Ascending aorta (tissue), 2 donors: ENCODE measurements around the gene DMRTC2. TPM values are rescaled to one million over a fixed set of nuclear protein-coding genes. Genes with fewer than 3 reads are reported as not detected.
A peak's percentile ranks its signal among the peaks of the same experiment; 100 is the strongest.

Experiments
- DNase-seq, 2 donors: peaks; one replicate each; pipeline ENCODE4 v3.0.0-alpha.2; 2019; ENCODE audit warnings: low spot score in 2 of 2
- H3K27ac ChIP-seq, 2 donors: fragments of 200-600 bp; sonication (generic); one replicate each; pipeline ENCODE4 v1.5.1; 2016 to 2017; ENCODE audit warnings: mild to moderate bottlenecking in 1 of 2
- H3K27me3 ChIP-seq: fragments of 200-600 bp; sonication (generic); one replicate; pipeline ENCODE4 v1.5.1; 2017
- H3K36me3 ChIP-seq, 2 donors: fragments of 200-600 bp; sonication (generic); one replicate each; pipeline ENCODE4 v1.5.1; 2016
- H3K4me1 ChIP-seq, 2 donors: fragments of 200-600 bp; sonication (generic); one replicate each; pipeline ENCODE4 v1.5.1; 2016 to 2017; ENCODE audit warnings: mild to moderate bottlenecking in 1 of 2
- H3K4me3 ChIP-seq, 2 donors: fragments of 200-600 bp; sonication (generic); one replicate each; pipeline ENCODE4 v1.5.1; 2016 to 2017; ENCODE audit warnings: mild to moderate bottlenecking in 1 of 2
- H3K9me3 ChIP-seq, 2 donors: fragments of 200-600 bp; sonication (generic); one replicate each; pipeline ENCODE4 v1.5.1; 2016
- intact Hi-C: fragments of 100-400 bp; cut with DNase I; formaldehyde crosslinking; loops from one replicate; pipeline ENCODE4 v1.15.1; 2023
- total RNA-seq: library from RNA; depleted of rRNA; stranded (reverse); fragments of >200 nt; gene quantifications from one replicate; pipeline ENCODE4 v1.1.0, GENCODE V29; 2016
- TF ChIP-seq, protein P1 (sequence below), 3 experiments: fragments of 200-600 bp in 2 of 3; fragments of 450-650 bp in 1 of 3; sonication (generic) in 2 of 3; IDR thresholded peaks; one replicate each; pipeline ENCODE4 v1.5.1; 2016 to 2019; ENCODE audit warnings: antibody characterized with exemption in 3 of 3, mild to moderate bottlenecking in 1 of 3, moderate library complexity in 1 of 3

DMRTC2 gene
- total RNA-seq = not detected

DNA sequence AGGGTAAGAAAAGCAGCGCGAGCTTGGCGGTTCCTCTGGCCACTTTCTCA is at the start of gene DMRTC2:
DMRTC2 (plus strand) TSS at position 42 of the 50 bp plus-strand sequence. CDS start 2,387 bp downstream, outside the sequence.
- Histone ChIP-seq H3K4me1 (no peaks in the 10 kb centered on the region), H3K36me3 (no peaks in the 10 kb centered on the region), H3K27me3 (no peaks in the 10 kb centered on the region), H3K9me3 (no peaks in the 10 kb centered on the region), H3K4me3 (no peak within 1 kb of the TSS), H3K27ac (no peak within 1 kb of the TSS)
- intact Hi-C loops = no loop called here
- TF ChIP-seq, protein P1, sequence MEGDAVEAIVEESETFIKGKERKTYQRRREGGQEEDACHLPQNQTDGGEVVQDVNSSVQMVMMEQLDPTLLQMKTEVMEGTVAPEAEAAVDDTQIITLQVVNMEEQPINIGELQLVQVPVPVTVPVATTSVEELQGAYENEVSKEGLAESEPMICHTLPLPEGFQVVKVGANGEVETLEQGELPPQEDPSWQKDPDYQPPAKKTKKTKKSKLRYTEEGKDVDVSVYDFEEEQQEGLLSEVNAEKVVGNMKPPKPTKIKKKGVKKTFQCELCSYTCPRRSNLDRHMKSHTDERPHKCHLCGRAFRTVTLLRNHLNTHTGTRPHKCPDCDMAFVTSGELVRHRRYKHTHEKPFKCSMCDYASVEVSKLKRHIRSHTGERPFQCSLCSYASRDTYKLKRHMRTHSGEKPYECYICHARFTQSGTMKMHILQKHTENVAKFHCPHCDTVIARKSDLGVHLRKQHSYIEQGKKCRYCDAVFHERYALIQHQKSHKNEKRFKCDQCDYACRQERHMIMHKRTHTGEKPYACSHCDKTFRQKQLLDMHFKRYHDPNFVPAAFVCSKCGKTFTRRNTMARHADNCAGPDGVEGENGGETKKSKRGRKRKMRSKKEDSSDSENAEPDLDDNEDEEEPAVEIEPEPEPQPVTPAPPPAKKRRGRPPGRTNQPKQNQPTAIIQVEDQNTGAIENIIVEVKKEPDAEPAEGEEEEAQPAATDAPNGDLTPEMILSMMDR (IDR thresholded peaks at IDR 0.05) = no peak
- no peak for DNase-seq

DNA sequence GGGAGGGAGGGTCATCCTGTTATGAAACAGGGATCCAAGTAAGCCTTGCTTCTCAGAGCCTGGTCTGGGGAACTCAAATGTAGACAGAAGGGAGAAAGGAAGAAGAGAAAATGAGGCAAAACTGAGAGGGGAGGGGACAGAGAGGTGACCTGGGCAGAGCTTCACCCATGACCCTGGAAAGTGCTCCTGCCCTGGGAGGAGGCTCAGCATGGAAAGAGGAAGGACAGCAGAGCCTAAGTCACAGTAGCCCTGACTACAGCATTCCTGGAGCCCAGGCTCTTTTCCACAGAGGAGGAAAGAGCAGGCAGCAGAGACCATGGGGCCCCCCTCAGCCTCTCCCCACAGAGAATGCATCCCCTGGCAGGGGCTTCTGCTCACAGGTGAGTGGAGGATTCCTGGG is 48.5 kb upstream of the DMRTC2 start, which contains the start of gene CEACAM3:
CEACAM3 (plus strand) TSS at position 226 of the 400 bp plus-strand sequence; CDS start at position 317, 91 bp downstream.
- H3K36me3 ChIP-seq = no peaks in the 10 kb centered on the region
- H3K9me3 ChIP-seq = peaks cover 0 to 5% of the 10 kb centered on the region in 2 donors
- intact Hi-C loops = no loop called here
- no peak for DNase-seq
- H3K27me3 ChIP-seq = no peaks in the 10 kb centered on the region
- H3K27ac ChIP-seq = no peak within 1 kb of the TSS
- H3K4me1 ChIP-seq = no peaks in the 10 kb centered on the region
- H3K4me3 ChIP-seq = no peak within 1 kb of the TSS
- TF ChIP-seq, protein P1 (IDR thresholded peaks at IDR 0.05) = no peak

DNA sequence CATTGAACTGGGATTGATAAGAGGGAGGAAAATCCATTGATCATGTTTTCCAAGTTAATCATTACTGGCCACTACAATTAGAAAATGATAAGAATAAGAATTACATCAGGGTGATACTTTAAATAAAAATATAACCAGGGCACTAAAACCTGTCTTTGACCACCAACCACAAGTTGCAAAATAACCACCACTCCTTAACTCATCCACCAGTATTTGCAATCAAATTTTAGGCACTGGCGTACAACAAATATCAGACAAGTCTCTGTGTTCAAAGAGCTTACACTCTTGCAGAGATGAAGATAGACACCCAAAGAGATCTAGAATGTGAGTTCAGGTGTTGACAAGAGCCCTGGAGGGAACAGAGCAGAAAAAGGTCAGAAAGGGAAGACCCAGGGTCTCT is 47.9 kb upstream of the DMRTC2 start:
- H3K36me3 ChIP-seq = no peaks in the 10 kb centered on the region
- intact Hi-C loops = no loop called here
- no peak overlapping the region for H3K27ac ChIP-seq
- no peaks in the 10 kb centered on the region for H3K4me1 ChIP-seq
- H3K27me3 ChIP-seq = no peaks in the 10 kb centered on the region
- peaks cover 0 to 5% of the 10 kb centered on the region in 2 donors for H3K9me3 ChIP-seq
- H3K4me3 ChIP-seq = no peak overlapping the region
- DNase-seq = no peak
- TF ChIP-seq, protein P1 (IDR thresholded peaks at IDR 0.05) = no peak

DNA sequence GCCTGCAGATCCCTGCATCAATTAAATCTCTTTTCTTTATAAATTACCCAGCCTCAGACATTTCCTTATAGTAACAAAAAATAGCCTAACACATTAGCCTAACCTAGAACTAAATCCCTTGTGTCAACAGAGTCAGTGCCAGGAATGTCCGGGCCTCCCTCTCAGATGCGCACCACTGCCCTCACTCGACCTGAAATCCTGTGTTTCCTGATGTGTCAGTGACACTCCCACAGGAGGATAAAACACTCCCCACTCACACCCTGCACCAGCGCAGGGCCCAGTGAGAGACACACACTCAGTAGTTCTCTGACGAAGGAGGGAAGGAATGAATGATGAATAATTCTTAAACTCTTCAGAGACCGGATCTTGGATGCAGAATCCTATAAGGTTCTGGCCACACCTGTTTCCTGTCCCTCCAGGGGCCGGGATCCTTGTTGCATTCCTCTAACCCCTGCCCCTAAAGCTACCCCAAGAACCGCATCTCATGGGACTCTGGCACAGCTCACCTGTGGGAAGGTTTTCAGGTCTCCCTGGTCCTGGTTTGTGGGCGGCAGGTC is 45.3 kb upstream of the DMRTC2 start:
- DNase-seq = peak in 1 of 2 donors; percentile 34
- Histone ChIP-seq H3K36me3 (no peaks in the 10 kb centered on the region), H3K4me3 (no peak overlapping the region), H3K9me3 (peaks cover 0 to 5% of the 10 kb centered on the region in 2 donors), H3K27me3 (no peaks in the 10 kb centered on the region), H3K27ac (no peak overlapping the region), H3K4me1 (no peaks in the 10 kb centered on the region)
- TF ChIP-seq, protein P1 (IDR thresholded peaks at IDR 0.05) = no peak
- intact Hi-C loops = no loop called here

DNA sequence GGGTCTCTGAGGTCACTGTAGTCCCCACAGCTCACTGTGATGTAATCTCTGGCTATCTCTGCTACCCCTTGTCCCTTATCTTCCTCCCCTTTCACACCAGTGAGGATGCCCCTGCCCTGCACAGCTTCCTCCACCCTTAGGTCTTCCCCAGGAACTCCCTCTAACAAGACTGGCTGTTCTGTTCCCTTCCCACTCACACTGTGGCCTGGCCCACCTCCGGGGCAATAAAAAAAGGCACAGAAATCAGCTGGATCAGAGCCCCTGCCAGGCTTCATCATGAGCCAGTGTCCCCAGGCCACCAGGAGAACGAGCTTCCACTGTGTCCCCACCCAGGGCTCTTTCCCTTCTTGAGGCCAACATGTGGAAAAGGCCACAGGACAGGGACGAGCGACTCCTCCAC is 43.8 kb upstream of the DMRTC2 start:
- Histone ChIP-seq H3K27ac (no peak overlapping the region), H3K4me1 (no peaks in the 10 kb centered on the region), H3K9me3 (peaks cover 0 to 5% of the 10 kb centered on the region in 2 donors), H3K4me3 (no peak overlapping the region), H3K36me3 (no peaks in the 10 kb centered on the region), H3K27me3 (no peaks in the 10 kb centered on the region)
- peak in 1 of 2 donors; percentile 19 for DNase-seq
- TF ChIP-seq, protein P1 (IDR thresholded peaks at IDR 0.05) = no peak
- intact Hi-C loops = no loop called here

DNA sequence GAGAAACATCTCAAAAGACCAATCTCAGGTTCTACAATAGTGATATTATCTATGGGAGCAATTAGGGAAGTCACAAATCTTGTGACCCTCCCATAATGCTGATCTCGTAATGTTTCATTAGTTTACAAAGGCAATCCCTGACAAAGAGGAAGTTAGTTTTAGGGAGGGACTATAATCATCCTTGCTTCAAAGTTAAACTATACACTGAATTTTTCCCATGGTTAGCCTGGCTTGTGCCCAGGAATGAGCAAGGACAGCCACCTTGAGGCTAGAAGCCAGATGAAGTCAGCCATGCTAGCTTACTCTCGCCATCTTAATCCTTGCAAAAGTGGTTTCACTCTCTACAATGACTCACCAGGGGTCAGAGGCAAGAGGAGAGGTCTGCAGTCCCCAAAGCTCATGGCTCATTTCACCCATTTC is 43.0 kb upstream of the DMRTC2 start:
- no peak overlapping the region for H3K27ac ChIP-seq
- H3K9me3 ChIP-seq = peaks cover 0 to 5% of the 10 kb centered on the region in 2 donors
- peak in 1 of 2 donors; percentile 35 for DNase-seq
- no peak overlapping the region for H3K4me3 ChIP-seq
- intact Hi-C loops = no loop called here
- H3K36me3 ChIP-seq = no peaks in the 10 kb centered on the region
- TF ChIP-seq, protein P1 (IDR thresholded peaks at IDR 0.05) = no peak
- H3K4me1 ChIP-seq = no peaks in the 10 kb centered on the region
- no peaks in the 10 kb centered on the region for H3K27me3 ChIP-seq
